HepG2 (cell line): ENCODE measurements around the gene TWNK. TPM values are rescaled to one million over a fixed set of nuclear protein-coding genes. Genes with fewer than 3 reads are reported as not detected.
A peak's percentile ranks its signal among the peaks of the same experiment; 100 is the strongest.

Source experiments
- ATAC-seq: fragments of 200-7000 bp; cut with Tn5 transposase; 3 replicates; pipeline ENCODE4 v1.9.1; 2020; ENCODE audit warnings: mild to moderate bottlenecking, moderate library complexity
- BruUV-seq: library from RNA; stranded (reverse); fragments of 400-500 nt; replicated peaks from 2 replicates; lab custom pipeline; 2021; lab: Mats Ljungman, UMichigan
- CTCF ChIA-PET: fragments of 300-600 bp; formaldehyde crosslinking; extraction: SDS; loops from one replicate; lab custom pipeline; 2021; ENCODE audit warnings: low total read pairs, inconsistent platforms, low intra/inter-chr PET ratio; lab: Yijun Ruan, JAX
- POLR2A ChIA-PET: fragments of 350-600 bp; sonication (Branson Sonifier 250); formaldehyde crosslinking; loops from one replicate; lab custom pipeline; 2020; ENCODE audit warnings: antibody characterized with exemption, inconsistent platforms; lab: Yijun Ruan, JAX
- DNase-seq: peaks from one replicate; pipeline ENCODE4 v3.0.0-alpha.2; 2015; ENCODE audit warnings: low spot score
- FAIRE-seq: peaks from 3 replicates; lab custom pipeline; 2011; peaks lifted over from hg19 to GRCh38; lab: Jason Lieb, UNC
- H2AFZ ChIP-seq: one replicate; pipeline ENCODE4 v1.6.1; 2011; ENCODE audit warnings: low read length, inconsistent platforms
- H3K27ac ChIP-seq: fragments of 300-600 bp; 3 replicates; pipeline ENCODE4 v1.8.0; 2011; ENCODE audit warnings: mixed run types, mild to moderate bottlenecking, mixed read lengths, low read length, inconsistent platforms; ENCODE audit not compliant: insufficient read depth; ENCODE audit errors: extremely low read length
- H3K27me3 ChIP-seq, 2 experiments: fragments of 200-600 bp in 1 of 2; 2 replicates in 1 of 2; 3 replicates in 1 of 2; pipeline versions ENCODE4 v1.6.0 to v1.8.0; 2011; ENCODE audit warnings: low read length in 2 of 2, mild to moderate bottlenecking in 2 of 2, moderate library complexity in 2 of 2, inconsistent platforms in 1 of 2; ENCODE audit not compliant: insufficient read depth in 2 of 2, control insufficient read depth in 1 of 2
- H3K36me3 ChIP-seq, 2 experiments: fragments of 200-600 bp in 1 of 2; replicated peaks in 1 of 2; 2 replicates in 1 of 2; 3 replicates in 1 of 2; pipeline versions ENCODE4 v1.5.1 to v1.8.0; 2011; ENCODE audit warnings: low read length in 2 of 2, inconsistent platforms in 1 of 2; ENCODE audit not compliant: insufficient read depth in 2 of 2, control insufficient read depth in 1 of 2
- H3K4me1 ChIP-seq: 2 replicates; pipeline ENCODE4 v1.5.1; 2012; ENCODE audit warnings: low read length, inconsistent platforms; ENCODE audit not compliant: insufficient read depth
- H3K4me2 ChIP-seq: 2 replicates; pipeline ENCODE4 v1.6.0; 2011; ENCODE audit warnings: low read depth, low read length, inconsistent platforms
- H3K4me3 ChIP-seq, 3 experiments: fragments of 200-600 bp in 1 of 3; sonication (generic), shearing (Covaris generic) in 1 of 3; replicated peaks in 1 of 3; 2 replicates each; pipeline ENCODE4 v1.5.1; 2011 to 2016; ENCODE audit warnings: low read length in 3 of 3, inconsistent platforms in 2 of 3, low read depth in 2 of 3, mild to moderate bottlenecking in 2 of 3, control low read depth in 1 of 3, mixed read lengths in 1 of 3; ENCODE audit not compliant: insufficient read depth in 1 of 3
- H3K79me2 ChIP-seq: one replicate; pipeline ENCODE4 v1.6.1; 2011; ENCODE audit warnings: low read length, inconsistent platforms; ENCODE audit not compliant: insufficient read depth
- H3K9ac ChIP-seq: 2 replicates; pipeline ENCODE4 v1.6.0; 2011; ENCODE audit warnings: mild to moderate bottlenecking, low read depth, low read length, inconsistent platforms; ENCODE audit not compliant: insufficient read depth
- H3K9me3 ChIP-seq: 2 replicates; pipeline ENCODE4 v1.5.1; 2012; ENCODE audit warnings: mild to moderate bottlenecking, low read length
- H4K20me1 ChIP-seq: 2 replicates; pipeline ENCODE4 v1.6.0; 2011; ENCODE audit warnings: inconsistent platforms, mild to moderate bottlenecking, low read length, moderate library complexity; ENCODE audit not compliant: insufficient read depth
- DMTF1 ChIP-seq: sonication (generic); formaldehyde crosslinking; IDR thresholded peaks from 2 replicates; pipeline ENCODE4 v1.4.0; 2020; ENCODE audit warnings: mild to moderate bottlenecking, missing genetic modification reagents
- EEA1 ChIP-seq: sonication (generic); formaldehyde crosslinking; IDR thresholded peaks from 2 replicates; pipeline ENCODE4 v1.5.1; 2020; ENCODE audit warnings: mild to moderate bottlenecking, missing genetic modification reagents, borderline replicate concordance
- SALL1 ChIP-seq: sonication (generic); formaldehyde crosslinking; IDR thresholded peaks from 2 replicates; pipeline ENCODE4 v1.8.0; 2022; ENCODE audit warnings: mild to moderate bottlenecking, missing genetic modification reagents
- YY1 ChIP-seq: IDR thresholded peaks from 2 replicates; pipeline ENCODE4 v1.6.1; 2011; ENCODE audit warnings: low read length, low read depth, moderate library complexity, mild to moderate bottlenecking; ENCODE audit not compliant: insufficient read depth, insufficient replicate concordance
- WGBS: methylation state at CpG from one replicate; pipeline ENCODE4 v1.1.6; 2017; ENCODE audit warnings: low lambda C conversion rate; 5-methylcytosine and 5-hydroxymethylcytosine counted together
- in situ Hi-C: cut with HindIII; loops from 2 replicates; pipeline ENCODE4 v1.10.0; 2017; ENCODE audit warnings: low pct_unique_long_range_greater_than_20kb; ENCODE audit not compliant: extremely low pct_ligation_motif_present
- intact Hi-C: fragments of 100-400 bp; cut with micrococcal nuclease; formaldehyde crosslinking; loops from one replicate; pipeline ENCODE4 v1.10.0; 2022; ENCODE audit not compliant: unreplicated experiment
- polyA plus RNA-seq, 8 experiments: library from polyadenylated mRNA; depleted of rRNA in 3 of 8; stranded (reverse) in 7 of 8; unstranded in 1 of 8; fragments of >200 nt; fragmentation: Illumina TruSeq in 4 of 8; extraction: Trizol in 4 of 8; gene quantifications; 2 replicates each; pipeline versions ENCODE4 v1.2.1 to v1.2.3, GENCODE V29; 2011 to 2016; ENCODE audit warnings: low read depth in 4 of 8, missing spikeins in 1 of 8, mixed read lengths in 1 of 8; ENCODE audit not compliant: insufficient read depth in 1 of 8
- total RNA-seq, 5 experiments: library from RNA; depleted of rRNA; stranded (reverse); fragments of >200 nt; fragmentation: Illumina TruSeq; extraction: Trizol; gene quantifications; 2 replicates each; pipeline ENCODE4 v1.2.3, GENCODE V29; 2016; ENCODE audit warnings: low read depth in 1 of 5

TWNK gene
- total and polyA plus RNA-seq, 2 of the 13 experiments (the other 11 are each of a cell fraction or from before 2014, with no cell fraction given): 10.7 to 16.5 TPM

GRCh38 chr10:101013365-101013825 is 26.1 kb downstream of the TWNK start:
- CTCF ChIA-PET: interaction anchor here (1.2 to 6.1 kb wide), 6 partner anchors 17 to 342 kb away, joined by 3 to 240 read pairs (median 4); partner anchors contain the start of genes LZTS2 and SEMA4G
- in situ Hi-C loops: no loop called here

More at GRCh38 chr10:101013365-101013825, 26.1 kb downstream of the TWNK start:
- DNase-seq (no peak), FAIRE-seq (no peak), ATAC-seq (no peak)
- H3K36me3 ChIP-seq: no peaks in the 10 kb centered on the region
- 65% methylated on average over 9 of the region's 9 CpGs for WGBS
- POLR2A ChIA-PET: interaction anchor here (6.0 kb wide), 1 partner anchor 15 kb away, joined by 56 read pairs; the partner anchor contains the start of gene LZTS2
- no peak overlapping the region for H3K4me3 ChIP-seq
- H3K27me3 ChIP-seq: no peaks in the 10 kb centered on the region
- H3K4me2 ChIP-seq: peak overlapping the region; percentile 89
- BruUV-seq: no TSS peak
- no peak overlapping the region for H3K27ac ChIP-seq
- no peaks in the 10 kb centered on the region for H3K79me2 ChIP-seq
- no peaks in the 10 kb centered on the region for H3K9me3 ChIP-seq
- no peaks in the 10 kb centered on the region for H4K20me1 ChIP-seq
- TF ChIP-seq DMTF1 (CRISPR knock-in tag) (no peak), SALL1 (CRISPR knock-in tag) (0 out of 2 replicates have a peak, but pooled peaks have one; percentile 4), YY1 (no peak), EEA1 (CRISPR knock-in tag) (no peak)
- intact Hi-C loops: loop anchor here (2.0 to 5.0 kb wide), 2 partner anchors 43 to 136 kb away; no protein-coding TSS in a partner anchor
- no peak overlapping the region for H2AFZ ChIP-seq
- no peak overlapping the region for H3K9ac ChIP-seq
- H3K4me1 ChIP-seq: peaks cover 75% of the 10 kb centered on the region
